HL-60/S4 treated with retinoic acid at 250 ng/mL for 4 days and 3 days (cell line): ENCODE measurements around the gene RGS3.
"Not testable (repeated sequence)": the region's sequence is repeated elsewhere in the genome, so short reads cannot be mapped to it uniquely, and the experiment has no call there.

Source experiments
- in situ Hi-C: fragments of 300-500 bp; cut with MboI; formaldehyde crosslinking; loops from 2 replicates; pipeline ENCODE4 v1.7.0; 2022; ENCODE audit warnings: low sequenced_read_pairs

The RGS3 gene

GRCh38 chr9:113463418-113464285, at the start of gene RGS3:
TSS of gene RGS3 (plus strand) at chr9:113463727. CDS start at chr9:113463803, 76 bp downstream.
- in situ Hi-C loops: no loop called here

- in situ Hi-C loops: no loop called here
Observed at GRCh38 chr9:113416149-113416721, 47.3 kb upstream of the RGS3 start.

GRCh38 chr9:113417370-113417769, 46.2 kb upstream of the RGS3 start:
- in situ Hi-C loops: no loop called here

- in situ Hi-C loops: no loop called here
Observed at GRCh38 chr9:113421726-113422125, 41.8 kb upstream of the RGS3 start.

GRCh38 chr9:113425072-113425471, 38.5 kb upstream of the RGS3 start:
- in situ Hi-C loops: no loop called here

- in situ Hi-C loops: no loop called here
Observed at GRCh38 chr9:113426701-113427100, 36.8 kb upstream of the RGS3 start.

GRCh38 chr9:113427629-113428028, 35.9 kb upstream of the RGS3 start:
- in situ Hi-C loops: no loop called here

GRCh38 chr9:113428062-113428615, 35.4 kb upstream of the RGS3 start:
- in situ Hi-C loops: no loop called here

- in situ Hi-C loops: no loop called here
Observed at GRCh38 chr9:113431191-113431590, 32.3 kb upstream of the RGS3 start.

- in situ Hi-C loops: no loop called here
Observed at GRCh38 chr9:113436728-113437515, 26.6 kb upstream of the RGS3 start.

GRCh38 chr9:113437716-113438115, 25.8 kb upstream of the RGS3 start:
- in situ Hi-C loops: not testable (repeated sequence)

- in situ Hi-C loops: no loop called here
Observed at GRCh38 chr9:113444736-113445135, 18.8 kb upstream of the RGS3 start.

GRCh38 chr9:113446323-113446740, 17.2 kb upstream of the RGS3 start:
- in situ Hi-C loops: no loop called here

- in situ Hi-C loops: no loop called here
Observed at GRCh38 chr9:113449376-113449775, 14.2 kb upstream of the RGS3 start.

GRCh38 chr9:113452113-113452605, 11.4 kb upstream of the RGS3 start:
- in situ Hi-C loops: loop anchor here (10.0 kb wide), 1 partner anchor 203 kb away; no protein-coding TSS in a partner anchor

GRCh38 chr9:113454914-113455761, 8.4 kb upstream of the RGS3 start:
- in situ Hi-C loops: loop anchor here (10.0 kb wide), 1 partner anchor 200 kb away; no protein-coding TSS in a partner anchor

GRCh38 chr9:113456235-113456634, 7.3 kb upstream of the RGS3 start:
- in situ Hi-C loops: loop anchor here (10.0 kb wide), 1 partner anchor 199 kb away; no protein-coding TSS in a partner anchor

- in situ Hi-C loops: no loop called here
Observed at GRCh38 chr9:113461285-113461684, 2.2 kb upstream of the RGS3 start.

- in situ Hi-C loops: no loop called here
Observed at GRCh38 chr9:113461943-113462342, 1.6 kb upstream of the RGS3 start.

- in situ Hi-C loops: no loop called here
Observed at GRCh38 chr9:113462781-113463286, 693 bp upstream of the RGS3 start.
